WTC11 (cell line): ENCODE measurements around the gene RPS6KA2. TPM values are rescaled to one million over a fixed set of nuclear protein-coding genes. Genes with fewer than 3 reads are reported as not detected.

Experiments used
- ATAC-seq: fragments of 200-7000 bp; cut with Tn5 transposase; 2 replicates; pipeline ENCODE4 v1.10.0; 2021; ENCODE audit warnings: mild to moderate bottlenecking, moderate library complexity
- CTCF ChIA-PET: fragments of 300-600 bp; sonication (Branson Sonifier 250); formaldehyde crosslinking; loops from one replicate; lab custom pipeline; 2021; ENCODE audit warnings: antibody characterized with exemption; lab: Charles Lee
- POLR2A ChIA-PET: fragments of 350-600 bp; sonication (Branson Sonifier 250); formaldehyde crosslinking; loops from one replicate; lab custom pipeline; 2021; ENCODE audit warnings: antibody characterized with exemption; lab: Charles Lee
- DNase-seq: peaks from one replicate; pipeline ENCODE4 v3.0.0; 2021; ENCODE audit warnings: low spot score
- H3K27ac Mint-ChIP-seq: 2 replicates; pipeline ENCODE4 v1.8.0; 2021; ENCODE audit warnings: mixed read lengths
- H3K27me3 Mint-ChIP-seq: 2 replicates; pipeline ENCODE4 v1.8.0; 2021; ENCODE audit warnings: low read depth, mild to moderate bottlenecking, moderate library complexity, mixed read lengths
- H3K36me3 Mint-ChIP-seq: 2 replicates; pipeline ENCODE4 v1.8.0; 2021; ENCODE audit warnings: mixed read lengths
- H3K4me1 Mint-ChIP-seq: 2 replicates; pipeline ENCODE4 v1.8.0; 2022; ENCODE audit warnings: mixed read lengths
- H3K4me3 Mint-ChIP-seq: 2 replicates; pipeline ENCODE4 v1.8.0; 2021; ENCODE audit warnings: mild to moderate bottlenecking, moderate library complexity, mixed read lengths
- H3K9me3 Mint-ChIP-seq: 2 replicates; pipeline ENCODE4 v1.8.0; 2021; ENCODE audit warnings: mixed read lengths
- EMX1 ChIP-seq: fragments of 250-450 bp; sonication (Bioruptor Pico); IDR thresholded peaks from 2 replicates; pipeline ENCODE4 v1.8.0; 2021; ENCODE audit warnings: mild to moderate bottlenecking
- GABPB1 ChIP-seq: sonication (generic); formaldehyde crosslinking; IDR thresholded peaks from 2 replicates; pipeline ENCODE4 v1.8.1; 2023; ENCODE audit warnings: mild to moderate bottlenecking, missing genetic modification reagents
- JUN ChIP-seq: sonication (generic); formaldehyde crosslinking; IDR thresholded peaks from 2 replicates; pipeline ENCODE4 v1.8.0; 2023; ENCODE audit warnings: mild to moderate bottlenecking, missing genetic modification reagents
- SMAD4 ChIP-seq: sonication (generic); formaldehyde crosslinking; IDR thresholded peaks from 2 replicates; pipeline ENCODE4 v1.8.0; 2022; ENCODE audit warnings: mild to moderate bottlenecking, missing genetic modification reagents
- SP1 ChIP-seq: sonication (generic); formaldehyde crosslinking; conservative IDR thresholded peaks from 2 replicates; pipeline ENCODE4 v1.8.1; 2022; ENCODE audit warnings: missing genetic modification reagents
- TCF7 ChIP-seq: sonication (generic); formaldehyde crosslinking; IDR thresholded peaks from 2 replicates; pipeline ENCODE4 v1.8.0; 2022; ENCODE audit warnings: mild to moderate bottlenecking, low read depth, missing genetic modification reagents, moderate library complexity
- USF1 ChIP-seq: sonication (generic); formaldehyde crosslinking; IDR thresholded peaks from 2 replicates; pipeline ENCODE4 v1.8.0; 2022; ENCODE audit warnings: mild to moderate bottlenecking, missing genetic modification reagents
- ZMAT4 ChIP-seq: fragments of 250-450 bp; sonication (Bioruptor Pico); IDR thresholded peaks from 2 replicates; pipeline ENCODE4 v1.9.0; 2021; ENCODE audit warnings: mild to moderate bottlenecking
- ZNF232 ChIP-seq: sonication (generic); formaldehyde crosslinking; IDR thresholded peaks from 2 replicates; pipeline ENCODE4 v1.8.0; 2022; ENCODE audit warnings: mild to moderate bottlenecking, missing genetic modification reagents
- ZNF263 ChIP-seq: sonication (generic); formaldehyde crosslinking; IDR thresholded peaks from 2 replicates; pipeline ENCODE4 v1.8.1; 2022; ENCODE audit warnings: low read depth, mild to moderate bottlenecking, moderate library complexity, missing genetic modification reagents
- ZNF671 ChIP-seq: fragments of 250-450 bp; sonication (Bioruptor Pico); IDR thresholded peaks from 2 replicates; pipeline ENCODE4 v1.8.0; 2021; ENCODE audit warnings: mild to moderate bottlenecking
- total RNA-seq: library from RNA; stranded (reverse); gene quantifications from 3 replicates; pipeline ENCODE4 v1.2.3, GENCODE V29; 2021
- TF ChIP-seq, protein P1 (sequence below): sonication (generic); formaldehyde crosslinking; IDR thresholded peaks from 2 replicates; pipeline ENCODE4 v1.8.0; 2022; ENCODE audit warnings: mild to moderate bottlenecking, missing genetic modification reagents
- TF ChIP-seq, protein P2 (sequence below): fragments of 250-450 bp; sonication (Bioruptor Pico); IDR thresholded peaks from 2 replicates; pipeline ENCODE4 v1.9.0; 2021; ENCODE audit warnings: moderate library complexity, mild to moderate bottlenecking, inconsistent platforms, borderline replicate concordance
- TF ChIP-seq, protein P3 (sequence below): fragments of 200-600 bp; IDR thresholded peaks from 2 replicates; pipeline ENCODE4 v1.8.0; 2022; ENCODE audit warnings: antibody characterized with exemption
- TF ChIP-seq, protein P4 (sequence below): sonication (generic); formaldehyde crosslinking; IDR thresholded peaks from 2 replicates; pipeline ENCODE4 v1.8.1; 2023; ENCODE audit warnings: mild to moderate bottlenecking, missing genetic modification reagents, borderline replicate concordance

The RPS6KA2 gene
- total RNA-seq, 1 experiment from 2014 or later, result 24.2 TPM

GRCh38 chr6:166578536-166579236 is 48.4 kb downstream of the RPS6KA2 start (continued):
- TF ChIP-seq, protein P1, sequence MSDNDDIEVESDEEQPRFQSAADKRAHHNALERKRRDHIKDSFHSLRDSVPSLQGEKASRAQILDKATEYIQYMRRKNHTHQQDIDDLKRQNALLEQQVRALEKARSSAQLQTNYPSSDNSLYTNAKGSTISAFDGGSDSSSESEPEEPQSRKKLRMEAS, result no peak
- TF ChIP-seq SMAD4 (CRISPR knock-in tag) (no peak), USF1 (CRISPR knock-in tag) (no peak), ZNF232 (CRISPR knock-in tag) (no peak), TCF7 (CRISPR knock-in tag) (no peak), JUN (CRISPR knock-in tag) (no peak)
- TF ChIP-seq, protein P2, sequence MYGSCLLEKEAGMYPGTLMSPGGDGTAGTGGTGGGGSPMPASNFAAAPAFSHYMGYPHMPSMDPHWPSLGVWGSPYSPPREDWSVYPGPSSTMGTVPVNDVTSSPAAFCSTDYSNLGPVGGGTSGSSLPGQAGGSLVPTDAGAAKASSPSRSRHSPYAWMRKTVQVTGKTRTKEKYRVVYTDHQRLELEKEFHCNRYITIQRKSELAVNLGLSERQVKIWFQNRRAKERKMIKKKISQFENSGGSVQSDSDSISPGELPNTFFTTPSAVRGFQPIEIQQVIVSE (CRISPR knock-in tag), result no peak
- TF ChIP-seq, protein P3, sequence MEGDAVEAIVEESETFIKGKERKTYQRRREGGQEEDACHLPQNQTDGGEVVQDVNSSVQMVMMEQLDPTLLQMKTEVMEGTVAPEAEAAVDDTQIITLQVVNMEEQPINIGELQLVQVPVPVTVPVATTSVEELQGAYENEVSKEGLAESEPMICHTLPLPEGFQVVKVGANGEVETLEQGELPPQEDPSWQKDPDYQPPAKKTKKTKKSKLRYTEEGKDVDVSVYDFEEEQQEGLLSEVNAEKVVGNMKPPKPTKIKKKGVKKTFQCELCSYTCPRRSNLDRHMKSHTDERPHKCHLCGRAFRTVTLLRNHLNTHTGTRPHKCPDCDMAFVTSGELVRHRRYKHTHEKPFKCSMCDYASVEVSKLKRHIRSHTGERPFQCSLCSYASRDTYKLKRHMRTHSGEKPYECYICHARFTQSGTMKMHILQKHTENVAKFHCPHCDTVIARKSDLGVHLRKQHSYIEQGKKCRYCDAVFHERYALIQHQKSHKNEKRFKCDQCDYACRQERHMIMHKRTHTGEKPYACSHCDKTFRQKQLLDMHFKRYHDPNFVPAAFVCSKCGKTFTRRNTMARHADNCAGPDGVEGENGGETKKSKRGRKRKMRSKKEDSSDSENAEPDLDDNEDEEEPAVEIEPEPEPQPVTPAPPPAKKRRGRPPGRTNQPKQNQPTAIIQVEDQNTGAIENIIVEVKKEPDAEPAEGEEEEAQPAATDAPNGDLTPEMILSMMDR, result no peak

- Mint-ChIP-seq H3K4me3 (no peak overlapping the region), H3K27ac (no peak overlapping the region), H3K4me1 (peaks cover 48% of the 10 kb centered on the region), H3K9me3 (peaks cover 37% of the 10 kb centered on the region), H3K36me3 (peaks cover 42% of the 10 kb centered on the region), H3K27me3 (peaks cover 5% of the 10 kb centered on the region; the same call in 1 of the 2 replicates)
- ChIA-PET CTCF (no interaction called here), POLR2A (no interaction called here)
- TF ChIP-seq, protein P4, sequence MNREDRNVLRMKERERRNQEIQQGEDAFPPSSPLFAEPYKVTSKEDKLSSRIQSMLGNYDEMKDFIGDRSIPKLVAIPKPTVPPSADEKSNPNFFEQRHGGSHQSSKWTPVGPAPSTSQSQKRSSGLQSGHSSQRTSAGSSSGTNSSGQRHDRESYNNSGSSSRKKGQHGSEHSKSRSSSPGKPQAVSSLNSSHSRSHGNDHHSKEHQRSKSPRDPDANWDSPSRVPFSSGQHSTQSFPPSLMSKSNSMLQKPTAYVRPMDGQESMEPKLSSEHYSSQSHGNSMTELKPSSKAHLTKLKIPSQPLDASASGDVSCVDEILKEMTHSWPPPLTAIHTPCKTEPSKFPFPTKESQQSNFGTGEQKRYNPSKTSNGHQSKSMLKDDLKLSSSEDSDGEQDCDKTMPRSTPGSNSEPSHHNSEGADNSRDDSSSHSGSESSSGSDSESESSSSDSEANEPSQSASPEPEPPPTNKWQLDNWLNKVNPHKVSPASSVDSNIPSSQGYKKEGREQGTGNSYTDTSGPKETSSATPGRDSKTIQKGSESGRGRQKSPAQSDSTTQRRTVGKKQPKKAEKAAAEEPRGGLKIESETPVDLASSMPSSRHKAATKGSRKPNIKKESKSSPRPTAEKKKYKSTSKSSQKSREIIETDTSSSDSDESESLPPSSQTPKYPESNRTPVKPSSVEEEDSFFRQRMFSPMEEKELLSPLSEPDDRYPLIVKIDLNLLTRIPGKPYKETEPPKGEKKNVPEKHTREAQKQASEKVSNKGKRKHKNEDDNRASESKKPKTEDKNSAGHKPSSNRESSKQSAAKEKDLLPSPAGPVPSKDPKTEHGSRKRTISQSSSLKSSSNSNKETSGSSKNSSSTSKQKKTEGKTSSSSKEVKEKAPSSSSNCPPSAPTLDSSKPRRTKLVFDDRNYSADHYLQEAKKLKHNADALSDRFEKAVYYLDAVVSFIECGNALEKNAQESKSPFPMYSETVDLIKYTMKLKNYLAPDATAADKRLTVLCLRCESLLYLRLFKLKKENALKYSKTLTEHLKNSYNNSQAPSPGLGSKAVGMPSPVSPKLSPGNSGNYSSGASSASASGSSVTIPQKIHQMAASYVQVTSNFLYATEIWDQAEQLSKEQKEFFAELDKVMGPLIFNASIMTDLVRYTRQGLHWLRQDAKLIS (CRISPR knock-in tag), result no peak
- no peak for TF ChIP-seq ZMAT4 (CRISPR knock-in tag)
- TF ChIP-seq ZNF671, result no peak
- TF ChIP-seq, protein P1, result no peak
- no peak for TF ChIP-seq SP1 (CRISPR knock-in tag)
- TF ChIP-seq GABPB1 (CRISPR knock-in tag), result no peak
- no peak for TF ChIP-seq EMX1 (CRISPR knock-in tag)
- no peak for TF ChIP-seq ZNF263 (CRISPR knock-in tag)
- ATAC-seq (no peak), DNase-seq (no peak)
Observed at GRCh38 chr6:166575205-166575604, 51.8 kb downstream of the RPS6KA2 start.
